ENCODE results near the gene GALNT5.

- TF ChIP-seq POLR2A (IDR thresholded peaks at IDR 0.05; ENCODE audit: low read depth, low read length), result no peak
- no peak for TF ChIP-seq TAF1 (IDR thresholded peaks at IDR 0.05; ENCODE audit: low read depth, low read length)
- no peak for TF ChIP-seq POLR2AphosphoS5 (IDR thresholded peaks at IDR 0.05; ENCODE audit: low read depth, low read length)
- no peak for TF ChIP-seq PAX5 (IDR thresholded peaks at IDR 0.05; ENCODE audit: insufficient read depth, low read length, severe bottlenecking)
- no peak for TF ChIP-seq POU2F2 (IDR thresholded peaks at IDR 0.05; ENCODE audit: low read depth, low read length)
- no peak for TF ChIP-seq SPI1 (IDR thresholded peaks at IDR 0.05; ENCODE audit: low read depth, low read length)
Observed at GRCh38 chr2:157269060-157269459, 11.6 kb downstream of the GALNT5 start.
